Trophoblast cell (in vitro differentiated cells and primary cell): ENCODE measurements around the gene PHLDB3.
A peak's percentile ranks its signal among the peaks of the same experiment; 100 is the strongest.

ENCODE experiments used
- DNase-seq, 2 donors: peaks; one replicate each; pipeline ENCODE4 v3.0.0-alpha.2; 2016
- H2AFZ ChIP-seq: 2 replicates; pipeline ENCODE4 v1.6.1; 2013; ENCODE audit warnings: low read length, moderate library complexity, mild to moderate bottlenecking; ENCODE audit not compliant: insufficient read depth, poor library complexity
- H2AK5ac ChIP-seq: 2 replicates; pipeline ENCODE4 v1.6.1; 2013; ENCODE audit warnings: mild to moderate bottlenecking, low read length
- H2BK120ac ChIP-seq: 2 replicates; pipeline ENCODE4 v1.6.1; 2013; ENCODE audit warnings: low read length, mild to moderate bottlenecking, moderate library complexity; ENCODE audit not compliant: insufficient read depth, poor library complexity
- H2BK12ac ChIP-seq: 2 replicates; pipeline ENCODE4 v1.6.1; 2013; ENCODE audit warnings: mild to moderate bottlenecking, low read length, moderate library complexity
- H2BK5ac ChIP-seq: 2 replicates; pipeline ENCODE4 v1.6.1; 2013; ENCODE audit warnings: low read length, low read depth, moderate library complexity, mild to moderate bottlenecking; ENCODE audit not compliant: poor library complexity
- H3K14ac ChIP-seq: 2 replicates; pipeline ENCODE4 v1.6.1; 2013; ENCODE audit warnings: mild to moderate bottlenecking, low read length
- H3K18ac ChIP-seq: 2 replicates; pipeline ENCODE4 v1.6.1; 2013; ENCODE audit warnings: mild to moderate bottlenecking, low read length
- H3K23ac ChIP-seq: 2 replicates; pipeline ENCODE4 v1.6.1; 2013; ENCODE audit warnings: low read length
- H3K27ac ChIP-seq: 2 replicates; pipeline ENCODE4 v1.5.1; 2013; ENCODE audit warnings: low read depth, mild to moderate bottlenecking, inconsistent platforms, low read length, moderate library complexity
- H3K27me3 ChIP-seq: 2 replicates; pipeline ENCODE4 v1.6.1; 2013; ENCODE audit warnings: inconsistent platforms, mild to moderate bottlenecking, low read length, moderate library complexity; ENCODE audit not compliant: insufficient read depth
- H3K36me3 ChIP-seq, 2 experiments: 1 replicate in 1 of 2; 2 replicates in 1 of 2; pipeline ENCODE4 v1.6.1; 2013; ENCODE audit warnings: low read length in 2 of 2, mild to moderate bottlenecking in 2 of 2, moderate library complexity in 1 of 2; ENCODE audit not compliant: insufficient read depth in 2 of 2, control insufficient read depth in 1 of 2
- H3K4ac ChIP-seq: 2 replicates; pipeline ENCODE4 v1.6.1; 2013; ENCODE audit warnings: low read depth, mild to moderate bottlenecking, low read length, moderate library complexity
- H3K4me1 ChIP-seq, 2 experiments: 1 replicate in 1 of 2; 2 replicates in 1 of 2; pipeline ENCODE4 v1.6.1; 2013; ENCODE audit warnings: low read length in 2 of 2, mild to moderate bottlenecking in 2 of 2, moderate library complexity in 1 of 2; ENCODE audit not compliant: insufficient read depth in 2 of 2, control insufficient read depth in 1 of 2
- H3K4me2 ChIP-seq: 2 replicates; pipeline ENCODE4 v1.6.1; 2013; ENCODE audit warnings: inconsistent platforms, mild to moderate bottlenecking, low read length, moderate library complexity
- H3K4me3 ChIP-seq: 2 replicates; pipeline ENCODE4 v1.5.1; 2013; ENCODE audit warnings: mild to moderate bottlenecking, low read depth, low read length, inconsistent platforms
- H3K79me1 ChIP-seq: one replicate; pipeline ENCODE4 v1.6.1; 2013; ENCODE audit warnings: low read length
- H3K79me2 ChIP-seq: 2 replicates; pipeline ENCODE4 v1.6.1; 2013; ENCODE audit warnings: low read length, mild to moderate bottlenecking; ENCODE audit not compliant: control insufficient read depth, insufficient read depth, poor library complexity
- H3K9ac ChIP-seq: 2 replicates; pipeline ENCODE4 v1.6.1; 2013; ENCODE audit warnings: mild to moderate bottlenecking, low read length
- H3K9me3 ChIP-seq: 2 replicates; pipeline ENCODE4 v1.6.1; 2013; ENCODE audit warnings: low read depth, mild to moderate bottlenecking, control low read depth, inconsistent platforms, low read length; ENCODE audit not compliant: insufficient read depth
- H4K12ac ChIP-seq: 2 replicates; pipeline ENCODE4 v1.6.1; 2013; ENCODE audit warnings: low read depth, mild to moderate bottlenecking, low read length, moderate library complexity
- H4K8ac ChIP-seq: 2 replicates; pipeline ENCODE4 v1.6.1; 2013; ENCODE audit warnings: low read depth, mild to moderate bottlenecking, low read length, moderate library complexity
- H4K91ac ChIP-seq: one replicate; pipeline ENCODE4 v1.6.1; 2013; ENCODE audit warnings: low read depth, mild to moderate bottlenecking, low read length, moderate library complexity
- WGBS: extraction: QIAGEN DNeasy Blood & Tissue Kit; methylation state at CpG from one replicate; pipeline ENCODE4 v1.1.7; 2013; ENCODE audit warnings: missing lambda C conversion rate; ENCODE audit not compliant: insufficient read length, insufficient coverage; ENCODE audit errors: extremely low coverage; 5-methylcytosine and 5-hydroxymethylcytosine counted together

Gene PHLDB3

GRCh38 chr19:43466793-43467192, 37.8 kb downstream of the PHLDB3 start:
- no peak overlapping the region for H3K9ac ChIP-seq
- H2BK120ac ChIP-seq = no peak overlapping the region
- H2AFZ ChIP-seq = no peak overlapping the region
- H2AK5ac ChIP-seq = no peak overlapping the region
- H2BK12ac ChIP-seq = no peak overlapping the region
- H3K79me2 ChIP-seq = peaks cover 2% of the 10 kb centered on the region
- no peak overlapping the region for H3K4me2 ChIP-seq
- H3K23ac ChIP-seq = no peak overlapping the region
- WGBS = no CpG with 5 or more reads among the region's 1 CpG
- H4K91ac ChIP-seq = no peak overlapping the region
- no peaks in the 10 kb centered on the region for H3K36me3 ChIP-seq
- peaks cover 9% of the 10 kb centered on the region for H3K79me1 ChIP-seq
- H3K18ac ChIP-seq = no peak overlapping the region
- no peak overlapping the region for H3K4ac ChIP-seq
- DNase-seq = no peak
- peaks cover 10 to 23% of the 10 kb centered on the region in 2 experiments for H3K4me1 ChIP-seq
- H3K14ac ChIP-seq = no peak overlapping the region
- no peak overlapping the region for H4K12ac ChIP-seq
- no peak overlapping the region for H2BK5ac ChIP-seq
- no peaks in the 10 kb centered on the region for H3K9me3 ChIP-seq
- H3K27me3 ChIP-seq = no peaks in the 10 kb centered on the region
- H3K4me3 ChIP-seq = no peak overlapping the region
- H3K27ac ChIP-seq = no peak overlapping the region
- no peak overlapping the region for H4K8ac ChIP-seq

DNA sequence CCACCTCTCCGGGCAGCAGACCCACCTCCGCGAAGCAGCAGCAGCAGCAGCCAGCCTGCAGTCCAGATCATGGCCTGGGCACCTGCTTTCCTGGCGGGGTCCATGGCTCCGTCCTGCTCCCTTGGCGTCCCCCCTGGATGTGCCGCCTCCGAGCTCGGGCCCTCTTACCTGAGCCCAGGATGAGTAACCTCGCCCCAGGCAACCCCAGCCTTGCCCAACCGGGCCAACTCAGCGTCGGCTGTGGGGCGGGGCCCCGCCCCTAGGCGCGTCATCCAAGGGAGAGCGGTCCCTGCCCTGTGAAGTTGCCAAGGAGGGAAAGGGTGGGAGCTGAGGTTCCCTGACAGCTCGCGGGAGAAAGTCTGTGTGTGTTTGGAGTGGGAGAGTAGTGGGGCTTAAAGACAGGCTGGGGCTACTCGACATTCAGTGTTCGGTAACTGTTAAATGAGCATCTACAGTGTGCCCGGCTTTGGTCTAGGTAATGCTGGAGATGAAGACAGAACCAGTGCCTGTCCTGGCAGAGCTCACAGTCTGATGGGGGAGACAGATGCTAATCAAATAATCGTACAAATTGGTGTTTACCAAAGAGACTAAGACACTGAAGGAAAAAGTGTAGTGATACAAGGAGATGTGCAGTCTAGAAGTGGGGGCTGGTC, 39.0 kb downstream of the PHLDB3 start, which contains the start of gene LYPD3:
Gene LYPD3 (minus strand): TSS at position 141 of the 653 bp plus-strand sequence. CDS start 37 bp downstream, at position 104.
- peak; percentile 96 to 98 for DNase-seq
- H3K9ac ChIP-seq = no peak within 1 kb of the TSS
- H3K18ac ChIP-seq = peak within 1 kb of the TSS; percentile 42
- H3K27me3 ChIP-seq = no peaks in the 10 kb centered on the region
- no peak within 1 kb of the TSS for H2BK5ac ChIP-seq
- no CpG with 5 or more reads among the region's 24 CpGs for WGBS
- H2AK5ac ChIP-seq = no peak within 1 kb of the TSS
- peak within 1 kb of the TSS; percentile 35 for H3K14ac ChIP-seq
- no peaks in the 10 kb centered on the region for H3K9me3 ChIP-seq
- peak within 1 kb of the TSS; percentile 83 for H3K4me2 ChIP-seq
- H4K8ac ChIP-seq = peak within 1 kb of the TSS; percentile 61
- no peak within 1 kb of the TSS for H2BK120ac ChIP-seq
- H3K4me1 ChIP-seq = peaks cover 7 to 23% of the 10 kb centered on the region in 2 experiments
- no peak within 1 kb of the TSS for H3K4me3 ChIP-seq
- no peak within 1 kb of the TSS for H3K23ac ChIP-seq
- H3K79me1 ChIP-seq = peaks cover 9% of the 10 kb centered on the region
- no peak within 1 kb of the TSS for H2BK12ac ChIP-seq
- no peaks in the 10 kb centered on the region for H3K36me3 ChIP-seq
- H3K79me2 ChIP-seq = peaks cover 2% of the 10 kb centered on the region
- H4K91ac ChIP-seq = no peak within 1 kb of the TSS
- no peak within 1 kb of the TSS for H4K12ac ChIP-seq
- peak within 1 kb of the TSS; percentile 10 for H2AFZ ChIP-seq
- H3K27ac ChIP-seq = no peak within 1 kb of the TSS
- peak within 1 kb of the TSS; percentile 12 for H3K4ac ChIP-seq

DNA sequence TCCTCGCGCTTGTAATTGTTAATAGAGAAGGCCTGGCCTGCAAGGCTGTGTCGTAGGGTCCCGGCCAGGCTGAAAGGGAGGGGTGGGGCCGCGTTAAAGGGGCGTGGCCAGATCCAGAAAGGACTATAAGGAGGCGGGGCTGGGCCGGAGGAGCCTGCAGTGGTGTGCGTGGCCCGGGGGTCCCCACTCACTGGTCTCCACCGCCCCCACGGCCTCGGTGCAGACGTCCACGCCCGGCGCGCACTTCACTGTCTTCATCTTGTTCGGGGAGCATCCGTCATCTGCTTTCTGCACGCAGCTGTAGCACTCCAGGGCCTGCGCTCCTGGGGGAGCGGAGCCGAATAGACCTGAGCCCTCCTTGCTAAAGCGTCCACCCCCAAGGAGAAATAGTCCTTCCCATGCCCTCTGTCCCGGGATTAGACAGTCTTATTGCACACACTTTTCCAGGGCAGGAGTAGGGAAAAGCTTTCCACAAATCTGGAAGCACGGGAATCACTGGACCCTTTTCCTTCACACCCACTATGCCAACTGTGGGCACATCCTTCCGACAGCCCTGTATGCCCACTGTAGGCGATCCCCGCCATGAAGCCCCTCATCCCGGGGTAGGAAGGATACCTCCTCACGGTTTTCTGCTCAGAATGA, 40.3 kb downstream of the PHLDB3 start:
- no peaks in the 10 kb centered on the region for H3K36me3 ChIP-seq
- no peak overlapping the region for H4K91ac ChIP-seq
- WGBS = no CpG with 5 or more reads among the region's 33 CpGs
- H3K27me3 ChIP-seq = no peaks in the 10 kb centered on the region
- H3K9ac ChIP-seq = no peak overlapping the region
- peaks cover 2% of the 10 kb centered on the region for H3K9me3 ChIP-seq
- H2AK5ac ChIP-seq = no peak overlapping the region
- H2BK12ac ChIP-seq = no peak overlapping the region
- H3K4me3 ChIP-seq = peak overlapping the region; percentile 76
- H4K8ac ChIP-seq = peak overlapping the region; percentile 40
- H3K79me1 ChIP-seq = peaks cover 9% of the 10 kb centered on the region
- no peak overlapping the region for H3K14ac ChIP-seq
- peaks cover 2% of the 10 kb centered on the region for H3K79me2 ChIP-seq
- H2BK5ac ChIP-seq = no peak overlapping the region
- peak overlapping the region; percentile 83 for H3K4me2 ChIP-seq
- no peak overlapping the region for H3K23ac ChIP-seq
- DNase-seq = no peak
- no peak overlapping the region for H3K4ac ChIP-seq
- no peak overlapping the region for H3K18ac ChIP-seq
- peak overlapping the region; percentile 80 for H2AFZ ChIP-seq
- H4K12ac ChIP-seq = no peak overlapping the region
- peaks cover 7 to 23% of the 10 kb centered on the region in 2 experiments for H3K4me1 ChIP-seq
- no peak overlapping the region for H3K27ac ChIP-seq
- H2BK120ac ChIP-seq = no peak overlapping the region

DNA sequence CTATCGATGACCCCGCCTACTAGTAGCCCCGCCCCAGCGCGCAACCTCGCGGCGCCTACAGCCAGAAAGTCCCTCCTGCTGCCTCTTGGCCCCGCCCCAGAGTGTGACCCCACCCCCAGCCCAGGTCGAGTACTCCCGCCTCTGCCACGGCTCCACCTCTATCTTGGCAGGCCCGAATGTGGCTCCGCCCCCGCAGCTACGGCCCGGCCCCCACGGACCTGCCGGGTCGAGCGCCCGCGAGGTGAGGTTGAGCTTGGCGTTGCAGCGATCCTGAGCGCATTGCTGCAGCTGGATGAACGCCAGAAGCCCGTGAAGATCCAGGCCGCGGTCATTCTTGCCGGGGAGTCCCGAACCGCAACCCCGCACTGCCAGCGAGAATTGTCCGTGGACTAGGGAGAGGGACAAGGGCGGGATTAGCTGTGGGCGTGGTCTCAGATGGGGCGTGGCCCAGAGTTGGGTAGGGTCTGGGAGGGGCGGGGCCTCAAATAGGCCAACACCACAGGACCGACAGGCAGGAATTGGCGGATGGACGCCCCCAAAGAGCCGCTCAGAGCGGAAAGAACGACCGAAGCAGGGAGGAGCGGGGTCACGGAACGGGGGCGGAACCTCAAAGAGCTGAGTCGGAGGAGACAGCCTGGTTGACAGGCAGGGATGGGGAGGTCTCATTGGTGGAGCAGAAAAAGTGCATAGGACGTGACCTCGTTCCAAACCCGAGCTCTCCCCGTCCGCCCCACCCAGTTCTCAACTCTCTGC, 41.0 kb downstream of the PHLDB3 start:
- DNase-seq = peak; percentile 93
- Histone ChIP-seq H3K79me2 (peaks cover 2% of the 10 kb centered on the region), H3K27me3 (no peaks in the 10 kb centered on the region), H4K8ac (peak overlapping the region; percentile 40), H2AFZ (peak overlapping the region; percentile 80), H3K36me3 (no peaks in the 10 kb centered on the region), H3K79me1 (peaks cover 9% of the 10 kb centered on the region), H3K4me1 (peaks cover 7 to 23% of the 10 kb centered on the region in 2 experiments), H4K12ac (no peak overlapping the region), H2BK120ac (no peak overlapping the region), H2AK5ac (no peak overlapping the region), H3K9ac (no peak overlapping the region), H3K18ac (no peak overlapping the region), H2BK12ac (no peak overlapping the region), H3K4ac (no peak overlapping the region), H3K14ac (no peak overlapping the region), H4K91ac (no peak overlapping the region), H3K27ac (no peak overlapping the region), H2BK5ac (peak overlapping the region; percentile 22), H3K23ac (no peak overlapping the region), H3K4me2 (peak overlapping the region; percentile 83), H3K4me3 (peak overlapping the region; percentile 76), H3K9me3 (peaks cover 2% of the 10 kb centered on the region)
- no CpG with 5 or more reads among the region's 57 CpGs for WGBS
